GM12878 (cell line): ENCODE results near the gene RNLS. TPM values are rescaled to one million over a fixed set of nuclear protein-coding genes. Genes with fewer than 3 reads are reported as not detected.

Experiments
- CBFB ChIP-seq: IDR thresholded peaks from 2 replicates; pipeline ENCODE4 v1.6.1; 2016; ENCODE audit warnings: antibody characterized with exemption, low read depth
- DPF2 ChIP-seq: fragments of 450-650 bp; IDR thresholded peaks from 2 replicates; pipeline ENCODE4 v1.6.1; 2017; ENCODE audit warnings: mild to moderate bottlenecking
- EGR1 ChIP-seq, 2 experiments: IDR thresholded peaks; 1 replicate in 1 of 2; 2 replicates in 1 of 2; pipeline ENCODE4 v1.6.1; 2011 to 2012; ENCODE audit warnings: low read depth in 2 of 2, low read length in 2 of 2, borderline replicate concordance in 1 of 2, mild to moderate bottlenecking in 1 of 2, moderate library complexity in 1 of 2
- ETV6 ChIP-seq, 2 experiments: fragments of 450-650 bp in 1 of 2; IDR thresholded peaks in 1 of 2; conservative IDR thresholded peaks in 1 of 2; 2 replicates each; pipeline ENCODE4 v1.6.1; 2014; ENCODE audit warnings: antibody characterized with exemption in 1 of 2, borderline replicate concordance in 1 of 2, low read depth in 1 of 2, mild to moderate bottlenecking in 1 of 2, moderate library complexity in 1 of 2
- IKZF1 ChIP-seq: fragments of 450-650 bp; conservative IDR thresholded peaks from 2 replicates; pipeline ENCODE4 v1.6.1; 2017; ENCODE audit warnings: antibody characterized with exemption, mild to moderate bottlenecking
- IKZF2 ChIP-seq, 2 experiments: fragments of 450-650 bp; IDR thresholded peaks; 2 replicates each; pipeline ENCODE4 v1.6.1; 2017; ENCODE audit warnings: mild to moderate bottlenecking in 2 of 2, moderate library complexity in 2 of 2
- IRF4 ChIP-seq: IDR thresholded peaks from 2 replicates; pipeline ENCODE4 v1.6.1; 2011; ENCODE audit warnings: low read depth, low read length
- MEF2B ChIP-seq: fragments of 450-650 bp; IDR thresholded peaks from 2 replicates; pipeline ENCODE4 v1.6.1; 2018; ENCODE audit warnings: mild to moderate bottlenecking, moderate library complexity; ENCODE audit not compliant: partially characterized antibody, poor library complexity, severe bottlenecking
- MTA3 ChIP-seq: IDR thresholded peaks from 2 replicates; pipeline ENCODE4 v1.6.1; 2012; ENCODE audit warnings: low read length, inconsistent platforms, borderline replicate concordance
- NFIC ChIP-seq: IDR thresholded peaks from 2 replicates; pipeline ENCODE4 v1.6.1; 2012; ENCODE audit warnings: low read depth, mild to moderate bottlenecking, inconsistent platforms, low read length, moderate library complexity
- NRF1 ChIP-seq: conservative IDR thresholded peaks from 2 replicates; pipeline ENCODE4 v1.6.1; 2011; ENCODE audit warnings: mild to moderate bottlenecking, low read depth, low read length, improper control_type of control experiment
- PAX8 ChIP-seq: fragments of 450-650 bp; IDR thresholded peaks from 2 replicates; pipeline ENCODE4 v1.6.1; 2017; ENCODE audit warnings: mild to moderate bottlenecking, moderate library complexity
- SMARCA5 ChIP-seq: fragments of 450-650 bp; IDR thresholded peaks from 2 replicates; pipeline ENCODE4 v1.6.1; 2017; ENCODE audit warnings: mild to moderate bottlenecking
- TBL1XR1 ChIP-seq: IDR thresholded peaks from 2 replicates; pipeline ENCODE4 v1.6.1; 2012; ENCODE audit warnings: low read depth, low read length, improper control_type of control experiment
- ZSCAN29 ChIP-seq: fragments of 450-650 bp; IDR thresholded peaks from 2 replicates; pipeline ENCODE4 v1.6.1; 2017; ENCODE audit warnings: mild to moderate bottlenecking, moderate library complexity
- polyA plus RNA-seq, 11 experiments: library from polyadenylated mRNA; depleted of rRNA in 4 of 11; unstranded in 6 of 11; stranded (reverse) in 5 of 11; fragments of >200 nt; fragmentation: Nextera tagmentation in 4 of 11; fragmentation: Illumina TruSeq in 1 of 11; extraction: Ambion mirVana in 4 of 11; extraction: Trizol in 1 of 11; gene quantifications; 1 replicate in 1 of 11; 2 replicates in 10 of 11; pipeline versions ENCODE4 v1.2.1 to v1.2.3, GENCODE V29; 2011 to 2016; ENCODE audit warnings: inconsistent platforms in 2 of 11, missing spikeins in 2 of 11, low read depth in 1 of 11
- total RNA-seq, 4 experiments: library from RNA; depleted of rRNA in 3 of 4; stranded (reverse); fragments of >200 nt in 3 of 4; fragmentation: Illumina TruSeq in 1 of 4; extraction: Trizol in 1 of 4; gene quantifications; 2 replicates each; pipeline versions ENCODE4 v1.2.1 to v1.2.3, GENCODE V29; 2013 to 2021
- TF ChIP-seq, protein P1 (sequence below): IDR thresholded peaks from 2 replicates; pipeline ENCODE4 v1.6.1; 2012; ENCODE audit warnings: mild to moderate bottlenecking, low read depth, low read length
- TF ChIP-seq, protein P2 (sequence below): fragments of 450-650 bp; IDR thresholded peaks from 2 replicates; pipeline ENCODE4 v1.6.1; 2016; ENCODE audit warnings: mild to moderate bottlenecking
- TF ChIP-seq, protein P3 (sequence below): fragments of 450-650 bp; IDR thresholded peaks from 2 replicates; pipeline ENCODE4 v1.6.1; 2017; ENCODE audit warnings: low read depth, mild to moderate bottlenecking, moderate library complexity
- TF ChIP-seq, protein P4 (sequence below): IDR thresholded peaks from 2 replicates; pipeline ENCODE4 v1.6.1; 2012; ENCODE audit warnings: low read length, inconsistent platforms
- TF ChIP-seq, protein P5 (sequence below): IDR thresholded peaks from 2 replicates; pipeline ENCODE4 v1.6.1; 2011; ENCODE audit warnings: borderline replicate concordance, low read depth, mild to moderate bottlenecking, moderate library complexity, mixed read lengths, low read length; ENCODE audit not compliant: insufficient read depth; ENCODE audit errors: extremely low read length

Gene RNLS
- total and polyA plus RNA-seq, 10 of the 15 experiments (the other 5 are each of a cell fraction or from before 2014, with no cell fraction given): 3.4 to 6.7 (median 4.6) TPM

DNA sequence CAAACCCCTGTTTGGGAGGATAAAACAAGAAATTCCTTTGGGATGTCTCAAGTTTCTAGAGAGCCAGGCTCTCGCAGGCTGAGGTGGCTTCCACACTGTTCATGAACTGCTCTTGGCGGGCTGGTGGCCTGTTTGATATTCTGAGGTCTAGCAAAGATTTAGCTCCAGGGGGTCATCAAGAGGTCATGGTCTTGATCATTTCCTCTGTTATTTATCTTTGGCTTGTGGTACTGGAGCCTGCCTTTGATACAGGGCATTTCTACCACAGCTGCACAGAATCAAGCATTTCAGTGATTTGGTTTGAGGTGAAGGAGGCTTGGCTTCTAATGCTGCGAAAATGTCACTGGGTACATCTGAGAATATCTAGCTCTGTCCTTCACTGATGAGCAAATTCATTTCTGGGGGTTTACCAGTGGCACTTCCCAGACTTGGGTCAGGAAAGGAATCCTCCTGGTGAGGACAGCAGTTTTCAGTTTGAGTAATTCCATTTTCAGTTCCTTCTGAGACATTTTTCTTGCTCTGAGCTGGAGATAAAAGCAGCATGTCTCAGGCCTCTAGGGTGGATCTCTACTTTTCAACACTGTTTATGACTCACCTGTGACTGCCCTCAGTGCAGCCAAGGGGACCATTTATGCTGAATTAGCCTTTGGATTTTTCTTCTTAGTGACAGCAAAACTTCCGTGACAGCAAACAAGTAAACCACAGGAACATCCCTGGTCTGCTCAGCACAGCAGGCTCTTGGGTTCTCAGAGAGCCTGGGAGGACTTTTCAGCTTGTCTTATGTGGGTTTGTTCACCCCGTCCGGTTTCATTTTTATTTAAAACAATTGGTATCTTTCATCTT, 312.0 kb downstream of the RNLS start (continued):
- TF ChIP-seq CBFB: peak; percentile 86; the same call in 1 of the 2 replicates
- TF ChIP-seq EGR1 (IDR thresholded peaks at IDR 0.05; ENCODE audit: borderline replicate concordance in 1 of 2, low read depth in 2 of 2, low read length in 2 of 2): peak in 1 of 2 experiments; percentile 38; a peak in 1 of 3 replicates
- TF ChIP-seq, protein P1, sequence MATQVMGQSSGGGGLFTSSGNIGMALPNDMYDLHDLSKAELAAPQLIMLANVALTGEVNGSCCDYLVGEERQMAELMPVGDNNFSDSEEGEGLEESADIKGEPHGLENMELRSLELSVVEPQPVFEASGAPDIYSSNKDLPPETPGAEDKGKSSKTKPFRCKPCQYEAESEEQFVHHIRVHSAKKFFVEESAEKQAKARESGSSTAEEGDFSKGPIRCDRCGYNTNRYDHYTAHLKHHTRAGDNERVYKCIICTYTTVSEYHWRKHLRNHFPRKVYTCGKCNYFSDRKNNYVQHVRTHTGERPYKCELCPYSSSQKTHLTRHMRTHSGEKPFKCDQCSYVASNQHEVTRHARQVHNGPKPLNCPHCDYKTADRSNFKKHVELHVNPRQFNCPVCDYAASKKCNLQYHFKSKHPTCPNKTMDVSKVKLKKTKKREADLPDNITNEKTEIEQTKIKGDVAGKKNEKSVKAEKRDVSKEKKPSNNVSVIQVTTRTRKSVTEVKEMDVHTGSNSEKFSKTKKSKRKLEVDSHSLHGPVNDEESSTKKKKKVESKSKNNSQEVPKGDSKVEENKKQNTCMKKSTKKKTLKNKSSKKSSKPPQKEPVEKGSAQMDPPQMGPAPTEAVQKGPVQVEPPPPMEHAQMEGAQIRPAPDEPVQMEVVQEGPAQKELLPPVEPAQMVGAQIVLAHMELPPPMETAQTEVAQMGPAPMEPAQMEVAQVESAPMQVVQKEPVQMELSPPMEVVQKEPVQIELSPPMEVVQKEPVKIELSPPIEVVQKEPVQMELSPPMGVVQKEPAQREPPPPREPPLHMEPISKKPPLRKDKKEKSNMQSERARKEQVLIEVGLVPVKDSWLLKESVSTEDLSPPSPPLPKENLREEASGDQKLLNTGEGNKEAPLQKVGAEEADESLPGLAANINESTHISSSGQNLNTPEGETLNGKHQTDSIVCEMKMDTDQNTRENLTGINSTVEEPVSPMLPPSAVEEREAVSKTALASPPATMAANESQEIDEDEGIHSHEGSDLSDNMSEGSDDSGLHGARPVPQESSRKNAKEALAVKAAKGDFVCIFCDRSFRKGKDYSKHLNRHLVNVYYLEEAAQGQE: peak; percentile 43; the same call in 1 of the 2 replicates
- TF ChIP-seq ETV6 (conservative IDR thresholded peaks at IDR 0.05 in 1 of 2, IDR thresholded peaks at IDR 0.05 in 1 of 2; ENCODE audit: borderline replicate concordance in 1 of 2, low read depth in 1 of 2): peak in 1 of 2 experiments; percentile 99; a peak in 2 of 4 replicates
- peak; percentile 82 for TF ChIP-seq MEF2B
- TF ChIP-seq, protein P2, sequence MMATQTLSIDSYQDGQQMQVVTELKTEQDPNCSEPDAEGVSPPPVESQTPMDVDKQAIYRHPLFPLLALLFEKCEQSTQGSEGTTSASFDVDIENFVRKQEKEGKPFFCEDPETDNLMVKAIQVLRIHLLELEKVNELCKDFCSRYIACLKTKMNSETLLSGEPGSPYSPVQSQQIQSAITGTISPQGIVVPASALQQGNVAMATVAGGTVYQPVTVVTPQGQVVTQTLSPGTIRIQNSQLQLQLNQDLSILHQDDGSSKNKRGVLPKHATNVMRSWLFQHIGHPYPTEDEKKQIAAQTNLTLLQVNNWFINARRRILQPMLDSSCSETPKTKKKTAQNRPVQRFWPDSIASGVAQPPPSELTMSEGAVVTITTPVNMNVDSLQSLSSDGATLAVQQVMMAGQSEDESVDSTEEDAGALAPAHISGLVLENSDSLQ: peak; percentile 49
- TF ChIP-seq, protein P3, sequence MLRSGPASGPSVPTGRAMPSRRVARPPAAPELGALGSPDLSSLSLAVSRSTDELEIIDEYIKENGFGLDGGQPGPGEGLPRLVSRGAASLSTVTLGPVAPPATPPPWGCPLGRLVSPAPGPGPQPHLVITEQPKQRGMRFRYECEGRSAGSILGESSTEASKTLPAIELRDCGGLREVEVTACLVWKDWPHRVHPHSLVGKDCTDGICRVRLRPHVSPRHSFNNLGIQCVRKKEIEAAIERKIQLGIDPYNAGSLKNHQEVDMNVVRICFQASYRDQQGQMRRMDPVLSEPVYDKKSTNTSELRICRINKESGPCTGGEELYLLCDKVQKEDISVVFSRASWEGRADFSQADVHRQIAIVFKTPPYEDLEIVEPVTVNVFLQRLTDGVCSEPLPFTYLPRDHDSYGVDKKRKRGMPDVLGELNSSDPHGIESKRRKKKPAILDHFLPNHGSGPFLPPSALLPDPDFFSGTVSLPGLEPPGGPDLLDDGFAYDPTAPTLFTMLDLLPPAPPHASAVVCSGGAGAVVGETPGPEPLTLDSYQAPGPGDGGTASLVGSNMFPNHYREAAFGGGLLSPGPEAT: peak; percentile 97
- TF ChIP-seq TBL1XR1: peak; percentile 100
- TF ChIP-seq MTA3: peak; percentile 100
- TF ChIP-seq, protein P4, sequence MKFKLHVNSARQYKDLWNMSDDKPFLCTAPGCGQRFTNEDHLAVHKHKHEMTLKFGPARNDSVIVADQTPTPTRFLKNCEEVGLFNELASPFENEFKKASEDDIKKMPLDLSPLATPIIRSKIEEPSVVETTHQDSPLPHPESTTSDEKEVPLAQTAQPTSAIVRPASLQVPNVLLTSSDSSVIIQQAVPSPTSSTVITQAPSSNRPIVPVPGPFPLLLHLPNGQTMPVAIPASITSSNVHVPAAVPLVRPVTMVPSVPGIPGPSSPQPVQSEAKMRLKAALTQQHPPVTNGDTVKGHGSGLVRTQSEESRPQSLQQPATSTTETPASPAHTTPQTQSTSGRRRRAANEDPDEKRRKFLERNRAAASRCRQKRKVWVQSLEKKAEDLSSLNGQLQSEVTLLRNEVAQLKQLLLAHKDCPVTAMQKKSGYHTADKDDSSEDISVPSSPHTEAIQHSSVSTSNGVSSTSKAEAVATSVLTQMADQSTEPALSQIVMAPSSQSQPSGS: peak; percentile 100
- TF ChIP-seq DPF2: peak; percentile 99
- no peak for TF ChIP-seq NRF1
- TF ChIP-seq IKZF2 (IDR thresholded peaks at IDR 0.05): peak; percentile 100
- no peak; the same call in 1 of the 2 replicates for TF ChIP-seq SMARCA5
- TF ChIP-seq, protein P5, sequence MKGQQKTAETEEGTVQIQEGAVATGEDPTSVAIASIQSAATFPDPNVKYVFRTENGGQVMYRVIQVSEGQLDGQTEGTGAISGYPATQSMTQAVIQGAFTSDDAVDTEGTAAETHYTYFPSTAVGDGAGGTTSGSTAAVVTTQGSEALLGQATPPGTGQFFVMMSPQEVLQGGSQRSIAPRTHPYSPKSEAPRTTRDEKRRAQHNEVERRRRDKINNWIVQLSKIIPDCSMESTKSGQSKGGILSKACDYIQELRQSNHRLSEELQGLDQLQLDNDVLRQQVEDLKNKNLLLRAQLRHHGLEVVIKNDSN: no peak
- TF ChIP-seq NFIC: peak; percentile 100
- TF ChIP-seq IRF4: peak; percentile 100
- 0 out of 2 replicates have a peak, but pooled peaks have one; percentile 30 for TF ChIP-seq ZSCAN29
- TF ChIP-seq PAX8: no peak
- TF ChIP-seq IKZF1: peak; percentile 100
